ENCODE data around the gene IGLL1.

- no peak for TF ChIP-seq POLR2A (IDR thresholded peaks at IDR 0.05)
- TF ChIP-seq, protein P1, sequence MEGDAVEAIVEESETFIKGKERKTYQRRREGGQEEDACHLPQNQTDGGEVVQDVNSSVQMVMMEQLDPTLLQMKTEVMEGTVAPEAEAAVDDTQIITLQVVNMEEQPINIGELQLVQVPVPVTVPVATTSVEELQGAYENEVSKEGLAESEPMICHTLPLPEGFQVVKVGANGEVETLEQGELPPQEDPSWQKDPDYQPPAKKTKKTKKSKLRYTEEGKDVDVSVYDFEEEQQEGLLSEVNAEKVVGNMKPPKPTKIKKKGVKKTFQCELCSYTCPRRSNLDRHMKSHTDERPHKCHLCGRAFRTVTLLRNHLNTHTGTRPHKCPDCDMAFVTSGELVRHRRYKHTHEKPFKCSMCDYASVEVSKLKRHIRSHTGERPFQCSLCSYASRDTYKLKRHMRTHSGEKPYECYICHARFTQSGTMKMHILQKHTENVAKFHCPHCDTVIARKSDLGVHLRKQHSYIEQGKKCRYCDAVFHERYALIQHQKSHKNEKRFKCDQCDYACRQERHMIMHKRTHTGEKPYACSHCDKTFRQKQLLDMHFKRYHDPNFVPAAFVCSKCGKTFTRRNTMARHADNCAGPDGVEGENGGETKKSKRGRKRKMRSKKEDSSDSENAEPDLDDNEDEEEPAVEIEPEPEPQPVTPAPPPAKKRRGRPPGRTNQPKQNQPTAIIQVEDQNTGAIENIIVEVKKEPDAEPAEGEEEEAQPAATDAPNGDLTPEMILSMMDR (IDR thresholded peaks at IDR 0.05) = no peak
These were observed 28.5 kb upstream of the IGLL1 start for GRCh38 chr22:23608583-23608982.

Data from thyroid gland (tissue), 4 donors.